ENCODE measurements around the gene USP9Y.

The USP9Y gene

GRCh38 chrY:12741414-12741813 lies 40.4 kb downstream of the USP9Y start:
- Mint-ChIP-seq H3K4me1 (no peaks in the 10 kb centered on the region), H3K9me3 (no peaks in the 10 kb centered on the region), H3K27me3 (no peaks in the 10 kb centered on the region), H3K27ac (no peak overlapping the region), H3K36me3 (peaks cover 14% of the 10 kb centered on the region), H3K4me3 (no peak overlapping the region)
- ATAC-seq: no peak

- no peaks in the 10 kb centered on the region for H3K4me1 Mint-ChIP-seq
- no peak overlapping the region for H3K27ac Mint-ChIP-seq
- no peaks in the 10 kb centered on the region for H3K27me3 Mint-ChIP-seq
- no peaks in the 10 kb centered on the region for H3K9me3 Mint-ChIP-seq
- H3K36me3 Mint-ChIP-seq: peaks cover 14% of the 10 kb centered on the region
- no peak for ATAC-seq
- H3K4me3 Mint-ChIP-seq: no peak overlapping the region
Observed at GRCh38 chrY:12742725-12743124, 41.7 kb downstream of the USP9Y start.

- H3K27me3 Mint-ChIP-seq: no peaks in the 10 kb centered on the region
- no peaks in the 10 kb centered on the region for H3K9me3 Mint-ChIP-seq
- no peak overlapping the region for H3K27ac Mint-ChIP-seq
- no peaks in the 10 kb centered on the region for H3K4me1 Mint-ChIP-seq
- H3K36me3 Mint-ChIP-seq: peaks cover 14% of the 10 kb centered on the region
- no peak overlapping the region for H3K4me3 Mint-ChIP-seq
- no peak for ATAC-seq
Observed at GRCh38 chrY:12744091-12744490, 43.1 kb downstream of the USP9Y start.

- Mint-ChIP-seq H3K9me3 (no peaks in the 10 kb centered on the region), H3K4me1 (no peaks in the 10 kb centered on the region), H3K36me3 (no peaks in the 10 kb centered on the region), H3K4me3 (no peak overlapping the region), H3K27ac (no peak overlapping the region), H3K27me3 (no peaks in the 10 kb centered on the region)
- no peak for ATAC-seq
Observed at GRCh38 chrY:12749293-12749692, 48.3 kb downstream of the USP9Y start.

GRCh38 chrY:12752856-12753255 lies 51.8 kb downstream of the USP9Y start:
- Mint-ChIP-seq H3K27me3 (no peaks in the 10 kb centered on the region), H3K4me1 (no peaks in the 10 kb centered on the region), H3K27ac (no peak overlapping the region), H3K9me3 (no peaks in the 10 kb centered on the region), H3K4me3 (no peak overlapping the region), H3K36me3 (peaks cover 19% of the 10 kb centered on the region)
- no peak for ATAC-seq

GRCh38 chrY:12756021-12756420 lies 55.0 kb downstream of the USP9Y start:
- ATAC-seq: no peak
- Mint-ChIP-seq H3K27me3 (no peaks in the 10 kb centered on the region), H3K27ac (no peak overlapping the region), H3K36me3 (peaks cover 23% of the 10 kb centered on the region), H3K4me1 (no peaks in the 10 kb centered on the region), H3K4me3 (no peak overlapping the region), H3K9me3 (no peaks in the 10 kb centered on the region)

- no peaks in the 10 kb centered on the region for H3K27me3 Mint-ChIP-seq
- no peaks in the 10 kb centered on the region for H3K9me3 Mint-ChIP-seq
- H3K4me1 Mint-ChIP-seq: no peaks in the 10 kb centered on the region
- H3K27ac Mint-ChIP-seq: no peak overlapping the region
- H3K36me3 Mint-ChIP-seq: peaks cover 13% of the 10 kb centered on the region
- H3K4me3 Mint-ChIP-seq: no peak overlapping the region
- no peak for ATAC-seq
Observed at GRCh38 chrY:12765976-12766375, 64.9 kb downstream of the USP9Y start.

- Mint-ChIP-seq H3K9me3 (no peaks in the 10 kb centered on the region), H3K27me3 (no peaks in the 10 kb centered on the region), H3K27ac (no peak overlapping the region), H3K4me3 (no peak overlapping the region), H3K4me1 (no peaks in the 10 kb centered on the region), H3K36me3 (peaks cover 32% of the 10 kb centered on the region)
- no peak for ATAC-seq
Observed at GRCh38 chrY:12784521-12784920, 83.5 kb downstream of the USP9Y start.

- no peak overlapping the region for H3K4me3 Mint-ChIP-seq
- H3K36me3 Mint-ChIP-seq: peaks cover 35% of the 10 kb centered on the region
- ATAC-seq: no peak
- H3K9me3 Mint-ChIP-seq: no peaks in the 10 kb centered on the region
- no peaks in the 10 kb centered on the region for H3K4me1 Mint-ChIP-seq
- no peak overlapping the region for H3K27ac Mint-ChIP-seq
- H3K27me3 Mint-ChIP-seq: no peaks in the 10 kb centered on the region
Observed at GRCh38 chrY:12793999-12794398, 93.0 kb downstream of the USP9Y start.

GRCh38 chrY:12808046-12808445 lies 107.0 kb downstream of the USP9Y start:
- H3K9me3 Mint-ChIP-seq: no peaks in the 10 kb centered on the region
- H3K27ac Mint-ChIP-seq: no peak overlapping the region
- no peaks in the 10 kb centered on the region for H3K4me1 Mint-ChIP-seq
- no peaks in the 10 kb centered on the region for H3K27me3 Mint-ChIP-seq
- peaks cover 27% of the 10 kb centered on the region for H3K36me3 Mint-ChIP-seq
- H3K4me3 Mint-ChIP-seq: no peak overlapping the region
- no peak for ATAC-seq

GRCh38 chrY:12809034-12809433 lies 108.0 kb downstream of the USP9Y start:
- Mint-ChIP-seq H3K4me3 (no peak overlapping the region), H3K27ac (no peak overlapping the region), H3K27me3 (no peaks in the 10 kb centered on the region), H3K4me1 (no peaks in the 10 kb centered on the region), H3K9me3 (no peaks in the 10 kb centered on the region), H3K36me3 (peaks cover 27% of the 10 kb centered on the region)
- ATAC-seq: no peak

GRCh38 chrY:12823408-12823807 lies 122.4 kb downstream of the USP9Y start:
- Mint-ChIP-seq H3K4me3 (no peak overlapping the region), H3K4me1 (no peaks in the 10 kb centered on the region), H3K36me3 (peaks cover 22% of the 10 kb centered on the region), H3K27me3 (no peaks in the 10 kb centered on the region), H3K27ac (no peak overlapping the region), H3K9me3 (no peaks in the 10 kb centered on the region)
- ATAC-seq: no peak

GRCh38 chrY:12826791-12827190 lies 125.8 kb downstream of the USP9Y start:
- Mint-ChIP-seq H3K27ac (no peak overlapping the region), H3K36me3 (peaks cover 21% of the 10 kb centered on the region), H3K4me1 (no peaks in the 10 kb centered on the region), H3K9me3 (no peaks in the 10 kb centered on the region), H3K4me3 (no peak overlapping the region), H3K27me3 (no peaks in the 10 kb centered on the region)
- ATAC-seq: no peak

- no peaks in the 10 kb centered on the region for H3K4me1 Mint-ChIP-seq
- ATAC-seq: no peak
- peaks cover 7% of the 10 kb centered on the region for H3K36me3 Mint-ChIP-seq
- no peak overlapping the region for H3K27ac Mint-ChIP-seq
- H3K27me3 Mint-ChIP-seq: no peaks in the 10 kb centered on the region
- no peaks in the 10 kb centered on the region for H3K9me3 Mint-ChIP-seq
- no peak overlapping the region for H3K4me3 Mint-ChIP-seq
Observed at GRCh38 chrY:12833284-12833683, 132.3 kb downstream of the USP9Y start.

- no peak overlapping the region for H3K27ac Mint-ChIP-seq
- H3K4me3 Mint-ChIP-seq: no peak overlapping the region
- H3K27me3 Mint-ChIP-seq: no peaks in the 10 kb centered on the region
- peaks cover 6% of the 10 kb centered on the region for H3K36me3 Mint-ChIP-seq
- no peak for ATAC-seq
- H3K9me3 Mint-ChIP-seq: no peaks in the 10 kb centered on the region
- H3K4me1 Mint-ChIP-seq: no peaks in the 10 kb centered on the region
Observed at GRCh38 chrY:12837550-12837949, 136.5 kb downstream of the USP9Y start.

- Mint-ChIP-seq H3K4me1 (no peaks in the 10 kb centered on the region), H3K4me3 (no peak overlapping the region), H3K27me3 (no peaks in the 10 kb centered on the region), H3K36me3 (peaks cover 11% of the 10 kb centered on the region), H3K27ac (no peak overlapping the region), H3K9me3 (no peaks in the 10 kb centered on the region)
- no peak for ATAC-seq
Observed at GRCh38 chrY:12841368-12841767, 140.3 kb downstream of the USP9Y start.

- no peaks in the 10 kb centered on the region for H3K9me3 Mint-ChIP-seq
- no peak overlapping the region for H3K4me3 Mint-ChIP-seq
- no peaks in the 10 kb centered on the region for H3K4me1 Mint-ChIP-seq
- peaks cover 30% of the 10 kb centered on the region for H3K36me3 Mint-ChIP-seq
- H3K27me3 Mint-ChIP-seq: no peaks in the 10 kb centered on the region
- H3K27ac Mint-ChIP-seq: no peak overlapping the region
- no peak for ATAC-seq
Observed at GRCh38 chrY:12846793-12847192, 145.8 kb downstream of the USP9Y start.

Data from stimulated activated memory B cell treated with anti-CD40 and anti-IgM and Interleukin-4, amounts not matched to agents 10 μg/mL and 1 μg/mL and 100 μg/mL, for 72 hours (primary cell).